GM21367 (cell line): Measurements from ENCODE around the gene SORCS3.

Experiments used
- ATAC-seq: cut with Tn5 transposase; IDR thresholded peaks from one replicate; pipeline ENCODE4 v1.9.1; 2021; ENCODE audit not compliant: unreplicated experiment

SORCS3 gene

DNA sequence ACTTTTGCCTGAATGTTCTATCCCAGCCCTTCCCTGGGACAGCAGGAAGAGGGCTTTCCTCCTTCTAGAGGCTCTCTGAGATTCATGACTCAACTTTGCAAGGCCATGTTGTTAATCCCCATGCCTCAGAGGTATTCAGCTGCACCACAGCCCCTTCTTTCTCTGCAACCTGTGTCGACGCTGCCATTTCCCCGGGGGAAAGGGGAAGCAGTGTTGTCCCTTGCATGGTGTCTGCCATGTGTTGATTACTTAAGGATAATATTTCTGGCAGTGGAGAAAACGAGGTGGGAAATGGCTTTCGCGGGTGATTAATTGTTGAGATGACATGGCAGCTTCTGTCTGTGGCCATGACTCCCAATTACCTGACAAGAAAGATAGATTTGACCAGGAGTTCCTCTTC, 133.1 kb downstream of the SORCS3 start:
- no peak for ATAC-seq

DNA sequence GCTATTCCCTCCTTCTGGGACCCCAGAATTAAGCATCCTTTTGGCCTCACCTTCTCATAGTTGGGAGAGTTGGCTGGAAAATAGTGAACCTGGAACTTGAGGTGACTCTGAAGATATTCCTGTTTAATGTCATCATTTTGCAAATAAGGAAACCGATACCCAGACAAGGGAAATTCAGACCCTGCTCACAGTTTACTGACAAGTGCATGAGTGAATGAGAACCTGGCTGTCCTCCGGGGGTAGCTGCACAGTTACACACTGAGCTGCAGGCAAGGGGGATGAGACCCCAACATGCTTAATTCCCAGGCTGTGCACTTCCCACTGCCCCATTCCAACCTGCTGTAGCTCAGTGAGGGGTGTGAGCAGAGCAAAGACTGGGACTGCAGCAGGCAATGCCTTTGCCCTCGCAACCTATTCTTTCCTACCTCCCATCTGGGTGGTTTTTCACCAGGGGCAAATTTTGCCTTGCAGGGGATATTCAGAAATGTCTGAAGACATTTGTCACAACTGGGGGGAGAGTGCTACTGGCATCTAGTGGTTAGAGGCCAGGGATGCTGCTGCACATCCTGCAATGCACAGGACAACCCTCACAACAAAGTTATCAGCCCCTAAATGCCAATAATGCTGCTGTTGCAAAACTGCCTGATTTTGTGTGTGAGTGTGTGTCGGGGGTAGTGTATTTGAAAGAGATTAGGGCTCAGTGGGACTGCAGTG, 136.2 kb downstream of the SORCS3 start:
- ATAC-seq = no peak

DNA sequence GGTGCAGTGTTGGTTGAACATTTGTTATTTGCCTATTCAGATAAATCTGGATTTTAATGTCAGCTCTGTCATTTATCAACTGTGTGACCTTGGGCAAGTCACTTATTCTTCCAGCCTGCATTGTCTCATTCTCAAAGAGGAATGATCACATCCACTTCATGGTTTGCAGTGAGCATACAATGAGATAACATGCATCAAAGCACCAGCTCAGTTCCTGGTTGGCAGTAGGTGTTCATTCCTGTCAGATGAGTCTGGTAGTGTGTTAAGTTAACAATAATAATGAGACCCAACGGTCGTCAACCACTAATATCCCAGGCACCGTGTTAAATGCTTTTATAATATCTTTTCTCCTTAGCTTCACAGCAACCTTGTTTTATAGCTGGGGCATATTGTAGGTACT, 137.3 kb downstream of the SORCS3 start:
- no peak for ATAC-seq

DNA sequence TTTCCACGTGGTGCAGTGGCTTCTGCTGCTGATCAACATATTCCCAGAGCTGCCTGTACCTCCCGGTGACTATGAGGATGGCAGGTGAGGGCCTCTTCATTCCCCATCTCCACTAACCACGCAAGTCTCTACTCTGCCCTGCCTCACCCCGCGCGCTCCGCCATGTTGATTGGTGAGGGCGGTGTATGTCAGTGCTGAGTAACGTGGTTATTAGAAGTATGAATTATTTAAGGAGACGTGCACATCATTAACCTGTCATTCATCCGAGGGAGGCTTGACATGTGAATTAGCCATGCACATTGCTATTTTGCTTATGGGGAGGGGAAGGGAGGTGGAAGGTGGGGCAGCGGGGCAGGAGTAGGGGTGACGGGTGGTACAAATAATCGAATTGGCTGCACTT, 138.6 kb downstream of the SORCS3 start:
- ATAC-seq = no peak

DNA sequence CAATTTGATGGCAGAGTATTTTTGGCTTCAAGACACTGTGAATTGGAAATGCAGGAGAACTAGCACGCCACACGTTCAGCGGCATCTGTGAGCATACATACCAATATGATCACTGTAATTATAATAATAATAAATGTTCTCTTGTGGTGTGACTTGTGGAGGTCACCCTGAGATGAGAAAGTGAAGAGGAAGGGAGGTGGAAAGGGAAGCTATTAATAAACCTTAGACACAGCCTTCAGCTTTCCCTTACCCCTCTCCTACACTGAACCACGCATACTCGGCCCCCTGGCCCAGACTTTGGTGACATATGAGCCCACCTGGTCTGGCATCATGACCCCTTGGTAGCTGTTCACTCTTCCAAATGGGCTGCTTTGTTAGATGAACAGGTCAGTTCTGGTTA, 139.1 kb downstream of the SORCS3 start:
- no peak for ATAC-seq

DNA sequence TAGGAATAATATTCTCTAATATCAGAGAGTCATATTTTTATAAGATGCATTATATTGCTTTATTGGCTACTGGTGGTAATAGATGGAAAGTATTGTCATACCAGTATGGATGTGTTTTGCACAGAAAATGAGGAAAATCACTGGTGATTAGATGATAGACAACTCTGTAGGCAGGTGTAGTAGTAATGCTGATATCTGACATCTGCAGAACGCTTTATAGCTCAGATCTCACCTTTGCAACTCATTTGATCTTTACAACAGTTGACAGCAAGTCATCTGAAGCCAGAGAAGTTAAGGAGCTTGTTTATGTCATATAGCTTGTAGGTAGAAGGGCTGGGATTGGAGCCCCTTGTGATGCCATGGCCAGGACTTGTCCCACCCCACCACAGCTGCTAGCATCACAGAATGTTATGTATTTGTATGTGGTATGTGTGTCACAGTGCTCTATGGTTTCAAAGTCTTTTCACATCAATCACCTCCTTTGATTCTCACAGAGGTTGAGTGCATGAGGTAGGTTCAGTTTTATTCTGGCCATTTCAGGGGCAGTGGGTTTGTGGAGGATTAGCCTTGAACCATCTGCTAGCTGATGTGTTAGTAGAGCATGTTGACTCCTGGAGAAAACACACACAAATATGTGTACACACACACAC, 140.0 kb downstream of the SORCS3 start:
- ATAC-seq = no peak

DNA sequence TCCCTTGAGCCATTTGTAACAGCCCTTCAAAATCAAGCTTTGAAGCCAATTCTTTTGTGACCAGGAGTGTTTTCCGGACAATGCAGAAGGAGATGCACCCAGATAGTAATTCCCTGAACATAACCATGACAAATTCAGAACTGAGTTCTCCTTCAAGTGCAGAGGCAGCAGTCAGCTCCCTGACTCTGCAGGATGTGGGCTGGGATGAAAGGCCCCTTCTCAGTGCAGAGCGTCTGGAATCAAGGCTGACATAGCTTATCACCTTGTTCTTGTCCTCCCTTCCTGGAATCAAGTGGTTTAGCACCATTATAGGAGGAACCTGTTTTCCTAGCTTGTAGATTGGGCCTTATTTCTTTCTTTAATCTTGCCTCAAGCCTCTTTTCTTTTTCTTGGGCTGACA, 143.4 kb downstream of the SORCS3 start:
- no peak for ATAC-seq

DNA sequence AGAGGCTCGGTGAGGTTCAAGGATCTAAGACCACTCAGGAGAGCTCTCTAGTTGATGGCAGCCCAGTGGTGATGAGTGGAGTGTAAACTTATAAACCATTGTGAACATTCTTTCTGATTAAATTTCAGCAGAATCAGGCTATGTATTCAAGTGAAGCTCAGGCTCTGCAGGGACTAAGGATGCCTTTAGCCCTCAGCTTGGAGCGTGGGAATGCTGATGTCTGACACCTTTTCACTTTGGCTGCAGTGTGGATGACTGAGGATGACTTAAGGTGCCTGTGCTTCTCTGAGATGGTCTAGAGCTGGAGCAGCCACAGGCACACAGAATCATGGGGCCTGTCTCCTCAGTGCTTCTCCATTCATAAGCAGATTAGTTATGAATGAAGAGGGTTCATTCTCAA, 150.4 kb downstream of the SORCS3 start:
- ATAC-seq = no peak

DNA sequence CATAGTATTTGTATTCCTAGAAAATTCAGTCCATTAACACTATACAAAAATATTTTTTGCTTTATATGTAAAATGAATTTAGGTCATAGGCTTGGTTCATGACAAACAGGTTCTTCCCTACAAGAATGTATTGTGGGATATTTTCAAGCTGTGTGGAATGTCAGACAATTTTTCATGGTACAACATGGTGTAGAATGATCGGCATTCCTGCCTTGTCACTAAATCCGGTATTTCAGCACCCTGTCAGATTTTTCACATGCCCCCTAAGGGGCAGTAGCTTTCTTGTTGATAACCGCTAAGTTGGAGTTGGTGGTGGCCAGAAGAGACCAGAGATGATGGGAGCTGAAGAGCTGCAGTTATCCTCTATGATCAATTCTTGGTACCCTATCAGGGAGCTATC, 154.3 kb downstream of the SORCS3 start:
- ATAC-seq = no peak

DNA sequence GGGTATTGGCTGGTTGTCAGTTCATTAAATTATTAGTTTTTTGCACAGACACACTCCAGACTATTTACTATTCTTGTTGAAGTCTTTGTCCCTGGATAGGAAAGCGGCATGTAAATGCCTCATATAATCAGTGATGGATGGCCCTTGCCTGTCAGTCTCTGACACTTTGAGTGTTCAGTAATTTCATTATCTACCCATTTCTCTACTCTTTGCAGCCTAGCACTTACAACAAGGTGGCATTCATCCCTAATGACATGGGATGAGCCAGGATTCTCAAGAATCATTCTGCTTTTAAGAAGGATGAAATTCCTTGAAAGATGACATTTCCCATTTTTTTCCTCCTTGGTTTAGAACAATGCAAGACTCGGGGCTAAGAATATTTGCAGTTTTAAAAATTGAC, 155.7 kb downstream of the SORCS3 start:
- ATAC-seq = no peak

DNA sequence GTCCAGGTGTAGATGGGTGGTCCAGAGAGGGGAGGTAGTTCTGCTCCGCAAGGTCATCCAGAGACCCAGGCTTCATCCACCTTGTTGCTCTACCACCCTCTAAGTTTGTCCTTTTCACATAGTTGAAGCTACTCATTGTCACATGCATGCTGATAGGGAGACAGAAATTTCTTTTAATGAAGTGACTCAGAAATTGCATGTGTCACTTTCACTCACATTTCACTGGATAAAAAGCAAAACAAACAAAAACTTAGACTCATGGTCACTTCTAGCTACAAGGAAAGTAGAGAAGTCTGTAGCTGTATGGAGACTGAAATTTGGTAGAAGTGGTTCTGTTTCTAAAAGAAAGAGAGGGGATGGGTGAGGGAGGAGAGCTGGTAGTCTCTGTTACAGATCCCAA, 161.9 kb downstream of the SORCS3 start:
- no peak for ATAC-seq

DNA sequence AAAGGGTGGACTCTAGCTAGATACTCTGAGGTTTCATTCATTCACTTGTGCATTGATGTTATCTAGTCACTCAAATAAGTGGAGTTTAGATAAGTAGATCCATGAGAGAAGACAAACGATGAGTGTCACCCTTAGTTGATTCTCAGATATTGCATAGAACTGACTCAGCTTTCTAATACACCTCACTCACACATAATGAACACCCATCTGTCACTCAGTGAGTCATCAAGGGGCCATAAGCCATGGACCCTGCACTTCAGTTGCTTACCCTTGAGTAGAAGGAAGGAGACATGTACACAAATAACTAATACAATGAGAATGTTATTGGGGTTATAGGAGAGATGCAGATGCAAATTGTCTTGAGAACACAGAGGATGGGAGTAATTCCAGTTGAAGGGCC, 163.8 kb downstream of the SORCS3 start:
- ATAC-seq = no peak

DNA sequence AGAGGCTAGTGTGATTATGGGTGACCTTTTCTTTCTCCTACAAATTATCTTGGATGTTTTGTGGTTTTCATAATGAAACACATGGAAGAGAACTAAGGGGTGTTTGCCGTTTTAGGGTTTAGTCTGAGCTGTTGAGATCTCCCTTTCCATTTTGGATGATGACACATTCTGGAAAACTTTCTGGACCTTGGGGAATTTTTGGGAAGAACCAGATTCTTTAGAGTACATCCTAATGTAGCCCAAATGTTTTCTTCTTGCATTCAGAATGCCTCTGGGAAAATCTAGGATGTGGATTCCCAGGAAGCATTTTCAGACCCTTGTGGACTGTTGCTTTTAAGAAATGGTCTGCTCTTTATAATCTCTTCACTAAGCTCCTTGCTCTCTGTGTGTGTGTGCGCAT, 165.7 kb downstream of the SORCS3 start:
- no peak for ATAC-seq

DNA sequence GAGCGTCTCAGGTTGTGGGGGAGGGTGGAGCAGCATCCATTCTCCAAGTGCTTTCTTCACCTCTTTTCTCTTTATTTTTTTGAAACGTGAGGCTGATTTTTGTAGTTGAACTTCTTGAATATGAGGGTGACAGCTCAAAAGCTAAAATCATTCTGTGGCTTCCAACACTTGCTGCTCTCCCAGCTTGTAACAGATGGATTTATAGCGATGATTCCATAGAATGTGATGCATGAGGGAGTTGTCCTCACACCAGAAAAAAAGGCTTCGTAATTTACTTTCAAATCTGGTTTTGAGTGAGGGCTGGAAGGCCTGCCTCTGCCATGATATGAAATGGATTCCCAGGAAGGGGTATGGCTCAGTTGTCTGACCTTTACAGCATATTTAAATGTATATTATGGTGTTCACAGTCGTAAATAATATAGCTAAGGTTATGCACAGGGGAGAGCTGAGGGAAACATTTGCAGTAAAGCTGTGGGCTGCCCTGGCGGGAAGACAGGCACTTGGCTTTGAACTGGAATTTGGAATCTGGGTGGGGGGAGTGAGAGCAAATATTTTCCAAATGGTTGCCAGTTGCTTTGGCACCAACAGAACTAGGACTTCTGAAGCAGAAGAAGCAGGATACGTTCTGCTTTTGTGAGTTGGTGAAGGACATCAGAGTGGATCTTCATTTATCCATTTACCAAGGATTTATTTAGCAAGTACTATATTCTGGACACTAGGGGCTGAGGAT, 166.7 kb downstream of the SORCS3 start:
- ATAC-seq = no peak

DNA sequence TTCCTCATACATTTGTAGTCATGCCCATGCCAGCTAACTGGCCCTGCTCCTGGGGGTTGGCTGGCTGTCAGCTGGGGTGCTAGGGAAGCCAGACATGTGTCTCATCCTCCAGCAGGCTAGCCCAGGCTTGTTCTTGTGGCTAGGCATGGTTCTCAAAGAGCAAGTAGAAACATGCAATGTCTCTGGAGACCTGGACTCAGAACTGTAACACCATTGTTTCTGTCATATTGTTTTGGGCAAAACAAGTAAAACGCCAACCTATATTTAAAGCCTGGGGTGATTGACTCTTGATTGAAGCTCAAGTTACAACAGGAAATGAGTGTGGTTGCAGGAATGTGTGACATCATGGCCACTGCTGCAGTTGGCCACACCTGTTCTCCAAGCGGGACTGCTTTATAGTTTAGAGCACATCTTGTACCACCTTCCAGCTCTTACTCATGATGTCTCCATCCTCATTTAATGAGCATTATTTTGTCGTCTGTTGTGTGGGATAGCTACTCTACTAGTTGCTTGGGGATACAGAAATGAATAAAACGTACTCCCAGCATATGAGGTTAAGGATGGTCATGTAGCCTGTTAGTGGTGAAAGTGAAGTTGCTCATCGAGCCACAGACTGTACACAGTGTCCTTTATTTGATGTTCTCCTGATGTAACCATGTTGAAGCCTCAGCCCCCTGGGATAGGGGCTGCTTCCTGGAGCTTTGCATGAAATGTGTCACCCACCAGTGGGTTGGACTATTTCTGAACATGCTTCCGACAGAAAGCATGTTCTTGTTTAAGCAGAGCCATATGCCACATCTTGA, 168.4 kb downstream of the SORCS3 start:
- ATAC-seq = peak; percentile 50

DNA sequence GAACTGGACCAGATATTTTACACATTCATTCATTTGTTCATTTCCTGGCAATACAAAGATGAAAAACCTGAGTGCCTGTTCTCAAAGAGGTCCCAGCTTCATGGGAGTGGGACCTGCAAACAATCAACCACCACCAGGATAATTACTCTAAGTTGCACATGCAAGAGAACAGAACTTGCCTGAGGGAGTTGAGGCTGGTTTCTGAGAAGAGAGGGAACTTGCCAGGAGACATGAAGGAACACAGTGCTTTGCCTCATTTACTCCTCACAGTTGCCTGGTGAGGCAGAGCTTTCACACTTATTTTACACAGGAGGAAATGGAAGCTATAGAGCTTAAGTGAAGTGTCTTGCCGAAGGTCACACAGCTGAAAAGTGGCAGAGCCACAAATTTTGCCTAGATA, 170.1 kb downstream of the SORCS3 start:
- no peak for ATAC-seq

DNA sequence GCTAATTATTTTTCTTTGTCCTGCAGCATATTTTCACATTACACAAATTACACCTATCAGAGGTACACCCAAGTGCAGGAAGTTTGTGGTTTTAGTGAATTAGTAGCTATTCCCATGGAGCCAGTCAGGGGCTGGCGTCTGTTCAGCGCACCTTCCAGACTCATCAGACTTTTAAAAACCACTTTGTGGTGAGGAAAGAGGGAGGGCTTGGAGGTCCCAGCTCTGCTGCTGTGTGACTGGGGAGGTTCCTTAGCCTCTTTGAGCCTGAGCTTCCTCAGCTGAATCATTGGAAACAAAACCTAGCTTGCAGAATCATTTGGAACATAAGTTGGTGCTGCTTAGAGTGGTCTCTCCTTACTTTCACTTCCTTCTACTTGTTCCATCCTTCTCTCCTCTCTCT, 175.4 kb downstream of the SORCS3 start:
- ATAC-seq = no peak

DNA sequence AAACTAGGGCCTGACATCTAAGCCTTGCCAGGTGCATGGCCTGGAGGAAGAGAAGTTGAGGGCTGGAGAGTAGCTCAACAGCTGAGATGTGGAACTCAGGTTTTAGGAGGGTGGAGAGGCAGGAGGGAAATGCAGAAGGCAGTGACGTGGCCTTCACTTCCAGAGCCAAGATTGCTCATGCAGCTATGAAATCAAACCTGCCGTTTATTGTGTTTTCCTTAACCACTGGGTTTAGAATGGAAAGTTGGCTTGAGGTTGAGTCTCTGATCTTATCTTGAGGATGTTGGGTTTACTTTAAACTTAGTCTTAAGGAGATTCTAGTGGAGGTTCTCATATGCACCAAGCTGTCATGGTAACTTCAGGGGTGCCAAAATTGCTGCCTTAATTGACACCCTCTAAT, 178.6 kb downstream of the SORCS3 start:
- no peak for ATAC-seq

DNA sequence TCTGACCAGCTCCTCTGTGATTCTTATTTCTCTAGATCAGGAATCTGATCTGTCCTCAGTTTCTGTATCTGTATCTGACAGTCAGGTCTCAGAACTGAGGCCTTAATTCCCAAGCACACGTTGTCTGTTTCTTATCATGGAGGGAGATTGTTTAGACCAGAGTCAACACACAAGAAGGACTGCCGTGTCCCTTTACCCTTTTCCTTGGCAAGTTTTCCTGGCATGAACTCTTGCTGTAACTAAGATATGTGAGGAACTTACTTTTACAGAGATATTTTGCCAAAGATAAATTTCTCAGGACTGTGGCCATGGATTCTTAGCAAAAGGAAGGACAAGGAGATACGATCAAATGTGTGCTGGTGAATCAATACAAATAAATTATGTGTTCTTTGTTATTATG, 181.0 kb downstream of the SORCS3 start:
- no peak for ATAC-seq

DNA sequence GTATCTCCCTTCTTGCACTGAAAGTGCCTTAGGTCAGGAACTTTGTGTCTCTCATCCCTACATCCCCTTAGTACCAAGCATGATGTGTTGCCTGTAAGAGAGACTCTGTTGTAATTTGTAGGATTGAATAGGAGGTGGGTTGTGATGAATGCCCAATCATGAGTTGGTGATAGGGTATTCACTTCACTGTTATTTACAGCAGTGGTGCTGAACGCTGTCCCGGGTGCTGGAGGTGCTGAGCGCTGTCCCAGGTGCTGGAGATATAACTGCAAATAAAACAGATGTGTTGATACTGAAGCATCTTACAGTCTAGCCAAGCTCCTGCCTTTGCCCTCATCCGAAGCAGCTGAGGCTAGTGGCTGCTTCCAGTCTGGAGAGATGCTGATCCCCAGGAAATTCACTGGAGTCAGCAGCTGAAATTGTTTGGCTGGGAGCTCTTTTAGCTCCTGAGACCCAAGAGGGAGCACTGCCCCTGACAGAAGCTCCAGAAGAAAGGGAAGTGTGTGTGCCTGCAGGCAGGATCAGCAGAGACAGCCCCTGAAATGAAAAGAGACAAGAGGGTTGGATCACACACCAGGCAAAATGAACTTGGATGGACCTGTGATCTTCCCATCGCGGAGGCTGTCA, 183.4 kb downstream of the SORCS3 start:
- no peak for ATAC-seq

DNA sequence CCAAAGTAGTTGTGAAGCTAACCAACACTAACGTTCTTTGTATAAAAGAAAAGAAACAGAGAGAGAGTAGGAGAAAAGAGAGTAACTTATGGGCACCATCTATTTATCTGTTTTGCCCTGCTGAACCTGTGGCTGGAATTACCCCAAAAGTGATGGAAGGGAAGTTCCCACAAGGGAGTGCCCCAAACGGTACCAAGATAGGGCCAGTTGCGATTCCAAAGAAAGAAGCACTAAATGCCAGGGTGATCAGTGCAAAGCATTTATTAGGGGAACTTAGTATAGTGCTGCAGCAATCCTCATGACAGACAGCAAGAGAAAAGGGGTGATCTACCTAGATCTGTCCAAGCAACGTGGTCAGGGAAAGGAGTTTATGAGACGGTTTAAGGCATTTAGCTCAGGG, 190.2 kb downstream of the SORCS3 start:
- ATAC-seq = no peak
